ENCODE measurements around the gene SLC25A39.
"Not testable (repeated sequence)": the region's sequence is repeated elsewhere in the genome, so short reads cannot be mapped to it uniquely, and the experiment has no call there.

Gene SLC25A39

DNA sequence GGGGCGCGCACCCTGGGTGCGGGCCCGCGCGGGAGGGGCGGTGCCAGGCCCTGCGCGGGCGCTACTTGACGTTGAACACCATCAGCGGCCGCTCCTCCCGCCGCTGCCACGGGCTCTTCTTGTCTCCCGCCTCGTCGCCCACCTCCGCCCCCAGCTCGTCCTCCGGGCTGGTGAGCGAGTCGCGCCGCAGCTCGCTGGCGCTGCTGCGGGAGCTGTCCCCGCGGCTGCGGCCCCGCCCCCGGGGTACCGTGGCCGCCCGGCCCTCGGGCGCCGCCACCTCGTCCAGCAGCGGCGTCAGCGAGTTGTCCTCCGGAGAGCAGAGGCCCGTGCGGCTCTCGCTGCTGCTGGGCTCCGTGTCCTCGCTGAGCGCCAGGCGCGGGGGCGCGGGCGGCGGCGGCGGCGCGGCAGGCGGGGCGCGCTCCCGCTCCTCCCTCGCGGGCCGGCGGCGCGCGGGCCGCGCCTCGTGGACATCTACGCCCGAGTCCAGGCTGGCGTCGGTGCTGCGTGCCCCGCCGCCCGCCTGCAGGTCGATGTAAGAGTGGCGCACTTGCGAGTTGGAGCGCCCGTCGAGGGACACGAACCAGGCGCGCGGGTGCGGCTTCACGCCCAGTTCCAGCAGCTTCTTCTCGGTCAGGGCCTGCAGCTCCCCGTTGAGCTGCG is 29.2 kb upstream of the SLC25A39 start:
- peak in 1 of 2 donors; percentile 33 for DNase-seq

DNA sequence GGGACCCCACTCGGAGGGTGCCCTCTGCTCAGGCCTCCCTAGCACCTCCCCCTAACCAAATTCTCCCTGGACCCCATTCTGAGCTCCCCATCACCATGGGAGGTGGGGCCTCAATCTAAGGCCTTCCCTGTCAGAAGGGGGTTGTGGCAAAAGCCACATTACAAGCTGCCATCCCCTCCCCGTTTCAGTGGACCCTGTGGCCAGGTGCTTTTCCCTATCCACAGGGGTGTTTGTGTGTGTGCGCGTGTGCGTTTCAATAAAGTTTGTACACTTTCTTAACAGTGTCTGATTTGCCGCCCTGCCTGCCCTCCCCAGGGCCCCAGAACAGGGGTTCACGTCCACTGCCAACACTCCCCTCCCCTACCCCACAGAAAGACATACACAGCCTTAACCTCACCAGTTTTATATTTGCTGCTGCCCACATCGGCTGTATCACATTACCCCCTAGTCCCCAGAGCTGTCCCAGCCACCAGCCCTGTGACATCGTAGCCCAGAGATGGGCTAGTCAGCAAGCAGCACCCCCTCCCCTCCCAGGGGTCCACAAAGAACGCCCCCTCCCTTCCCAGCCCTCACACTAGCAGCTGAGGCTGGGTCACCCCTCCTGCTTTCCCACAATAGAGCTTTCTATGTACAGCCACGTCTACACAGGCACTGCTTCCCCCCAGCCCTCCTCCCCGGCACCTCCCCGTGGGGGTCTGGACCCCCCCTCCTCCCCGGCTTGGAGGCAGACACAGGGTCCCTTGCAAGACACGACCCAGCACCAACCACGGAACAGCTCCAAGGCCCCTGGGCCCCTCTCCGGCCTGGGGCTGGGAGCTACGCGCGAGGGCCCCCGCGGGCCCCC is 28.4 kb upstream of the SLC25A39 start:
- no peak for DNase-seq

DNA sequence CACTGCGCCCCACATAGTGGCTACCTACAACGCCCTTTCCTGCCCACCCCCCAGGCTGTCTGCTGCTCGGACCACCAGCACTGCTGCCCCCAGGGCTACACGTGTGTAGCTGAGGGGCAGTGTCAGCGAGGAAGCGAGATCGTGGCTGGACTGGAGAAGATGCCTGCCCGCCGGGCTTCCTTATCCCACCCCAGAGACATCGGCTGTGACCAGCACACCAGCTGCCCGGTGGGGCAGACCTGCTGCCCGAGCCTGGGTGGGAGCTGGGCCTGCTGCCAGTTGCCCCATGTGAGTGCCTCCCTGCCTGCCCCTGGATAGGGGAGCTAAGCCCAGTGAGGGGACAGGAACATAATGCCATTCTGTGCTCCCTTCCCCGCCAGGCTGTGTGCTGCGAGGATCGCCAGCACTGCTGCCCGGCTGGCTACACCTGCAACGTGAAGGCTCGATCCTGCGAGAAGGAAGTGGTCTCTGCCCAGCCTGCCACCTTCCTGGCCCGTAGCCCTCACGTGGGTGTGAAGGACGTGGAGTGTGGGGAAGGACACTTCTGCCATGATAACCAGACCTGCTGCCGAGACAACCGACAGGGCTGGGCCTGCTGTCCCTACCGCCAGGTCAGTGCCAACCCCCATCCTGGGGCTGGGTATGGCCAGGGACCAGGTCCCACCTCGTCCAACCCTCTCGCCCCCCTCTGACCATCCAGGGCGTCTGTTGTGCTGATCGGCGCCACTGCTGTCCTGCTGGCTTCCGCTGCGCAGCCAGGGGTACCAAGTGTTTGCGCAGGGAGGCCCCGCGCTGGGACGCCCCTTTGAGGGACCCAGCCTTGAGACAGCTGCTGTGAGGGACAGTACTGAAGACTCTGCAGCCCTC is 27.6 kb upstream of the SLC25A39 start:
- DNase-seq, result no peak

DNA sequence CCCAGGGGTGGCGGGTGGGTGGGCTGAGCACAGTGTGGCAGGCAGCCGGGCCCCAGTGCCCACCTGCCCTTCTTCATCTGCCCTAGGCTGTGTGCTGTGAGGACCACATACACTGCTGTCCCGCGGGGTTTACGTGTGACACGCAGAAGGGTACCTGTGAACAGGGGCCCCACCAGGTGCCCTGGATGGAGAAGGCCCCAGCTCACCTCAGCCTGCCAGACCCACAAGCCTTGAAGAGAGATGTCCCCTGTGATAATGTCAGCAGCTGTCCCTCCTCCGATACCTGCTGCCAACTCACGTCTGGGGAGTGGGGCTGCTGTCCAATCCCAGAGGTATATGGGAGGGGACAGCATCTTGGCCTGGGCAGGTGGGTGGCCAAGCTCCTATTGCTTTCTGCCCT is 26.8 kb upstream of the SLC25A39 start:
- no peak for DNase-seq

DNA sequence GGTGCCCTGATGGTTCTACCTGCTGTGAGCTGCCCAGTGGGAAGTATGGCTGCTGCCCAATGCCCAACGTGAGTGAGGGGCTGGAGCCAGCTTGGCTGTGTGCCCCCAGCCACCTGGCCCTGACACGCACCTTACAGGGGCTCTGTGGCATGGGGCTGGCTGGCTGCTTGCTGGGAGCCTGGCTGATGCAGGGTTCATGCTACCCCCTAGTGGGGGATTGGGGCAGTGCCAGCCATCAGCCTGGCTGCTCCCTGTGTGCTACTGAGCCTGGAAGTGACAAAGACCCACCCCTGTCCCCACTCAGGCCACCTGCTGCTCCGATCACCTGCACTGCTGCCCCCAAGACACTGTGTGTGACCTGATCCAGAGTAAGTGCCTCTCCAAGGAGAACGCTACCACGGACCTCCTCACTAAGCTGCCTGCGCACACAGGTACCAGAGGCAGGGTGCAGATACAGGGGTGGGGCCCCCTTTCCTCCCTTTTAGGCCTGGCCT is 26.2 kb upstream of the SLC25A39 start:
- DNase-seq, result peak; percentile 72 to 78

DNA sequence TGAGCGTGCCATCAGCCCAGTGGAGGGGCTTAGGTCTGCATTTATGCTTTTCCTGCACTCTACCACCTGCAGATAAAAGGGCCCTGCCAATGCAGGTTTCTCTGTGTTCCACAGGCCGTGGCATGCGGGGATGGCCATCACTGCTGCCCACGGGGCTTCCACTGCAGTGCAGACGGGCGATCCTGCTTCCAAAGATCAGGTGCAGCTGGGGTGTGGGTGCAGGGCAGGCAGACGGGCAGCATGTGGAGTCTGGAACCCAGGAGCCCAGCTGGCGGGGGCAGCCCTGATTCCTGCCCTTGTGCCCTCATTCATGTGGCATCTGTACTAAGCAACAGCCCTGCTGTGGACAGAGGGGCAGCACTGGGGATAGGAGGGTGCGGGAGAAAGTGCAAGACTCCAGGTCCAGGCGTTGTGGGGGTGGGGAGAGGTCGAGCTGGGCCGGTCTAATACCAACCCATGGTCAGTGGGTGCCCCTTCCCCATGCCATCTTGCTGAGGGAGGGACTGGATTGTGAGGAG is 25.0 kb upstream of the SLC25A39 start:
- no peak for DNase-seq

DNA sequence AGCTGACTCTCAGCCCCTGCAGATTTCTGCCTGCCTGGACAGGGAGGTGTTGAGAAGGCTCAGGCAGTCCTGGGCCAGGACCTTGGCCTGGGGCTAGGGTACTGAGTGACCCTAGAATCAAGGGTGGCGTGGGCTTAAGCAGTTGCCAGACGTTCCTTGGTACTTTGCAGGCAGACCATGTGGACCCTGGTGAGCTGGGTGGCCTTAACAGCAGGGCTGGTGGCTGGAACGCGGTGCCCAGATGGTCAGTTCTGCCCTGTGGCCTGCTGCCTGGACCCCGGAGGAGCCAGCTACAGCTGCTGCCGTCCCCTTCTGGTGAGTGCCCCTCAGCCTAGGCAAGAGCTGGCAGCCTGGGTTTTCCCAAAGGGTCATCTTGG is 24.4 kb upstream of the SLC25A39 start:
- DNase-seq, result no peak

DNA sequence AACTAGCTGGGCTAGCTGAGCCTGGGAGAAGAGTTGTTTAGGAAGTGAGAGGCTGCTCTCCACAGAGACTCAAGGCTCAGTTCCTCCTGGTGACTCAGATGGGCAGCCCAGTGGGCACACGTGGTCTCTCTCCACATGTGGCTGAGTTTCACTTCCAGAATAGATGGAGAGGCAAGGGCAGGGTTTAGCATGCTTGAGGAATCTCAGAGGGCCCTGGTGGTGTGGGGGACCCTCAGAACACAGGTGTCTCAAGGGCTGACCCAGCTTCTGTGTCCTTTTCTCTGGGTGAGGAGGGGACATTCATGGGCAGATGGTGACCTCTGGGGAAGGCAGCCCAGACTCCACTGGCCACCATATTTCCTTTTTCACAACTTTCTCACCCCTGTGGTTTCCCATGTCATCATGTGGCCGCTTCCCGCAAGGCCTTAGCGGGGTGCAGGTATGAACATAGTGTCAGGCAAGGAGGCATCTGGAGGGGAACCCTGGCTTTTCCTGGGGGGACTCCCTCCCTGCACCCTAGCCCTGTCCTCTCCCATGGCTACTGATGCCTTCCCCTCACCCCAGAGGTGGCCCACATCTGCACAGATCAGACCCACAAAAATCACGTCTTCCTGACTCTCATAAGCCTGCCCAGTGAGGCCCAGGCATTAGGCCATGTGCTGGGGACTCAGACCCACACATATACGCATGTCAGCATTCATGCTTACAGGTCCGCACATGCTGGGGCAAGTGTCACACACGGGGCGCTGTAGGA is 23.8 kb upstream of the SLC25A39 start:
- peak; percentile 23 to 74 for DNase-seq

- DNase-seq, result not testable (repeated sequence)
These were observed 22.8 kb upstream of the SLC25A39 start for GRCh38 chr17:44347206-44348055.

- no peak for DNase-seq
These were observed 21.6 kb upstream of the SLC25A39 start for GRCh38 chr17:44346064-44346844.

DNA sequence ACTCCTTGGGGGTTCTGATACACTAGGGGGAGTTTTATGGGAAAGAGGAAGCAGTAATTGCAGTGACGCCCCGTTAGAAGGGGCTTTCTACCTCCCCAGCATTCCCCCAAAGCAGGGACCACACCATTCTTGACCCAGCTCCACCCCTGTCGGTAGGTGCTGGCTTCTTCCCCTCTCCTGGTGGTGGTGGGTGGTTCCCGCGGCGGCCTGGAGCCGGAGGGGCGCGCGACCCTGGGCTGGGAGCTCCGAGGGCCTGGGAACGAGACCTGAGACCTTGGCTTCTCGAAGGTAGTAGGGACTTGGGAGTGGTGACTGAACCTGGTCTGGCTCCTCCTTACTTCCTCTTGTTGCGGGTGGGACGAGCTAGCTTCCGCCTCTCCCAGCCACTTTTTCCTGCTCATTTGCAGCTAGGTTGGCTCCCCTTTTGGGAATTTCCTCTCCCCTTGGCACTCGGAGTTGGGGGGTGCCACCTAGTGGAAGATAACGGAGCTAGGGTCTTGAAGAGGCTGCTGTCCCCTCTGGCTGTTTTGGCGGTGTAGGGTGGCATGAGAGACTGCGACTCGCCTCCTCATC is 20.9 kb upstream of the SLC25A39 start:
- DNase-seq, result peak; percentile 59 to 61

GRCh38 chr17:44344939-44345453 is 20.4 kb upstream of the SLC25A39 start, which contains the start of gene GRN:
GRN (plus strand) TSS chr17:44345302; CDS start chr17:44349165, 3,863 bp downstream.
- peak; percentile 88 to 91 for DNase-seq

- no peak for DNase-seq
These were observed 19.0 kb upstream of the SLC25A39 start for GRCh38 chr17:44343510-44344209.

GRCh38 chr17:44340553-44340952 is 15.9 kb upstream of the SLC25A39 start:
- not testable (repeated sequence) for DNase-seq

DNA sequence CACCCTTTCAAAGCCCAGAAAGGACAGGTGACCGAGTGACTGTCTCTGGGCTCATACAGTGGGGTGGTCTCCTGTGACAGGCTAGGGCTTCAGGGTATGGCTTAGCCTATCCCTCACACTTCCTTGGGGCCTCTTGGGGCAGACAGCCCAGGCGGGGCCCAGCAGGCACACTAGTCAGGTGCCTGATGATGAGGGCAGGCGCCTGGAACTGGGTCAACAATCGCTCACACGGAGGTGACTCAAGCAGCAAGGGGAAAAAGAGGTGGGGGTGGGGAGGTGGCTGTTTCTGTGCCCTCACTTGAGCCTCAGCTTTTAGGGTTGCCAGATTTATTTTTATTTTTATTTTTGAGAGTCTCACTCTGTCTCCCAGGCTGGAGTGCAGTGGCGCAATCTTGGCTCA is 14.1 kb upstream of the SLC25A39 start:
- DNase-seq, result no peak

- no peak for DNase-seq
These were observed 11.3 kb upstream of the SLC25A39 start for GRCh38 chr17:44335968-44336367.

DNA sequence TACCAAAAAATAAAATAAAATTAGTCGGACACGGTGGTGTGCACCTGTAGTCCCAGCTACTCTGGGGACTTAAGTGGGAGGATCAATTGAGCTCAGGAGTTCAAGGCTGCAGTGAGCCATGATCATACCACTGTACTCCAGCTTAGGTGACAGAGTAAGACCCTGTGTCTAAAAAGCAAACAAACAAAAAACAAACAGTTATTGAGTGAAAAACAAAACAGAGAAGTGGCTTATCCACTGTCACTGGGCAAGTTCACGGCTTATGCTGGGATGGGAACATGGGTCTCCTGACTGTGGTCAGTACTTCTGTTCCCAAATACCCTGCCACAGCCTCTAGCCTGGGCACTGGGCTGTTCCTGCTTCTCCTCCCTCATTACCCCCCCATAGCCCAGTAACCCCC is 10.9 kb upstream of the SLC25A39 start:
- no peak for DNase-seq

- DNase-seq, result no peak
These were observed 10.1 kb upstream of the SLC25A39 start for GRCh38 chr17:44334727-44335126.

DNA sequence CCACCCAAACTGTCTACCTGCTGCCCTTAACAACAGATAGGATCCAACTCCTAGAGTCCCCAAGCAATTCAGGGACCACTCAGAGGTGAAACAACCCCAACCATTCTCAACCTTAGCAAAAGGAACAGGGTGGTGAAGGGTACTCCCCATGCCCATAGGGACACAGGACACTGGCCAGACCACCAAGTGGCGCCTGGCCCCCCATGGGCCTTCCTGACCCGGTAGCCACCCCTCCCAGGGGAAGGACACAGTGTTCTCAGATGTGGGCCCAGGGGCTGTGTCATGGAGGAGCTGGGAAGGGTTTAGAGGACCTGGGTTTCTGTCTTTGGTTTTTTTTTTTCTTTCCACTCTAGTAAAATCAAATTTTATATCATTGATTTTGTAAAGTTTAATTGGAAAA is 9.7 kb upstream of the SLC25A39 start:
- DNase-seq, result no peak

Measured in CD4-positive, alpha-beta T cell treated with Interferon alpha-2 for 1 hour (primary cell).